Medulla oblongata (tissue), 1 donor: ENCODE measurements around the gene TBC1D22A.

Experiments
- DNase-seq: peaks from one replicate; pipeline ENCODE4 v3.0.0-alpha.2; 2015; ENCODE audit errors: extremely low spot score

The TBC1D22A gene

GRCh38 chr22:47189056-47189916, 426.8 kb downstream of the TBC1D22A start:
- DNase-seq = no peak

- DNase-seq = no peak
These were observed 428.0 kb downstream of the TBC1D22A start for GRCh38 chr22:47190276-47190956.

GRCh38 chr22:47190957-47191670, 428.7 kb downstream of the TBC1D22A start:
- no peak for DNase-seq

GRCh38 chr22:47191671-47192650, 429.5 kb downstream of the TBC1D22A start:
- peak; percentile 50 for DNase-seq

GRCh38 chr22:47192651-47193437, 430.4 kb downstream of the TBC1D22A start:
- no peak for DNase-seq

GRCh38 chr22:47193606-47194329, 431.3 kb downstream of the TBC1D22A start:
- no peak for DNase-seq

- no peak for DNase-seq
These were observed 432.2 kb downstream of the TBC1D22A start for GRCh38 chr22:47194476-47195155.

- no peak for DNase-seq
These were observed 432.7 kb downstream of the TBC1D22A start for GRCh38 chr22:47195156-47195483.

GRCh38 chr22:47195484-47196165, 433.2 kb downstream of the TBC1D22A start:
- DNase-seq = no peak

- no peak for DNase-seq
These were observed 433.9 kb downstream of the TBC1D22A start for GRCh38 chr22:47196166-47196849.

- DNase-seq = no peak
These were observed 434.7 kb downstream of the TBC1D22A start for GRCh38 chr22:47196881-47197772.

GRCh38 chr22:47197773-47198500, 435.5 kb downstream of the TBC1D22A start:
- no peak for DNase-seq

- DNase-seq = no peak
These were observed 436.4 kb downstream of the TBC1D22A start for GRCh38 chr22:47198801-47199251.

- no peak for DNase-seq
These were observed 437.0 kb downstream of the TBC1D22A start for GRCh38 chr22:47199261-47199978.

- no peak for DNase-seq
These were observed 437.5 kb downstream of the TBC1D22A start for GRCh38 chr22:47199979-47200272.
